ENCODE measurements around the gene GNAI3.

DNA sequence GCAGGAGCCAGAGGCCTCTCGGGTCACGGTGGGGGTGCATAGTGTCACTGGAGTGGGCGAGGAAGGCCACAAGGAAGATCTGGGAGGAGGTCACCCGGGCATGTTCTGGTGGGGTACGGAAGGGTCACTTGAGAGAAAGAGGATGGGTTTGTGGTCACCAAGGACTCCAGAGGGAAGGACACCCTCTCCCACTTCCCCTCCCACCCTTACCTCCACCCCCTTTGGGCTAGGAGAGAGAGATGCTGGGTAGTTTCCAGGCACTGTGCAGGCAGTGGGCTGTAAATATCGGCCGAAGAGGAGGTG lies 39.6 kb upstream of the GNAI3 start:
- no peak for TF ChIP-seq EZH2phosphoT487 (IDR thresholded peaks at IDR 0.05; ENCODE audit: low read depth, severe bottlenecking, unreplicated experiment)
- no peak for TF ChIP-seq EZH2 (IDR thresholded peaks at IDR 0.05; ENCODE audit: borderline replicate concordance)
- TF ChIP-seq, protein P1, sequence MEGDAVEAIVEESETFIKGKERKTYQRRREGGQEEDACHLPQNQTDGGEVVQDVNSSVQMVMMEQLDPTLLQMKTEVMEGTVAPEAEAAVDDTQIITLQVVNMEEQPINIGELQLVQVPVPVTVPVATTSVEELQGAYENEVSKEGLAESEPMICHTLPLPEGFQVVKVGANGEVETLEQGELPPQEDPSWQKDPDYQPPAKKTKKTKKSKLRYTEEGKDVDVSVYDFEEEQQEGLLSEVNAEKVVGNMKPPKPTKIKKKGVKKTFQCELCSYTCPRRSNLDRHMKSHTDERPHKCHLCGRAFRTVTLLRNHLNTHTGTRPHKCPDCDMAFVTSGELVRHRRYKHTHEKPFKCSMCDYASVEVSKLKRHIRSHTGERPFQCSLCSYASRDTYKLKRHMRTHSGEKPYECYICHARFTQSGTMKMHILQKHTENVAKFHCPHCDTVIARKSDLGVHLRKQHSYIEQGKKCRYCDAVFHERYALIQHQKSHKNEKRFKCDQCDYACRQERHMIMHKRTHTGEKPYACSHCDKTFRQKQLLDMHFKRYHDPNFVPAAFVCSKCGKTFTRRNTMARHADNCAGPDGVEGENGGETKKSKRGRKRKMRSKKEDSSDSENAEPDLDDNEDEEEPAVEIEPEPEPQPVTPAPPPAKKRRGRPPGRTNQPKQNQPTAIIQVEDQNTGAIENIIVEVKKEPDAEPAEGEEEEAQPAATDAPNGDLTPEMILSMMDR (IDR thresholded peaks at IDR 0.05; ENCODE audit: poor library complexity), result no peak

Data from hepatocyte (in vitro differentiated cells).